Measurements from ENCODE around the gene ZBTB20.
"Not testable (repeated sequence)": the region's sequence is repeated elsewhere in the genome, so short reads cannot be mapped to it uniquely, and the experiment has no call there.

The ZBTB20 gene

GRCh38 chr3:115184859-115185572 is 37.9 kb upstream of the ZBTB20 start:
- H2BK120ac ChIP-seq (ENCODE audit: low read depth, low read length); H3K4me2 ChIP-seq (ENCODE audit: low read length); H2BK15ac ChIP-seq (replicated peaks; ENCODE audit: low read depth); H3K36me3 ChIP-seq (ENCODE audit: control insufficient read depth, insufficient read depth, low read length); H3K79me2 ChIP-seq (ENCODE audit: control insufficient read depth, insufficient read depth, low read length); H3K56ac ChIP-seq (ENCODE audit: low read length); H2AK5ac ChIP-seq (ENCODE audit: low read length); H3K18ac ChIP-seq (ENCODE audit: low read length); DNase-seq; H3K27me3 ChIP-seq (ENCODE audit: insufficient read depth, low read length, poor library complexity); H4K8ac ChIP-seq (ENCODE audit: low read depth, low read length); H3K27ac ChIP-seq (ENCODE audit: low read depth, low read length); H3K4ac ChIP-seq (ENCODE audit: low read depth, low read length); H3K4me3 ChIP-seq (ENCODE audit: low read length); H4K5ac ChIP-seq (ENCODE audit: low read length); H3K79me1 ChIP-seq (ENCODE audit: low read length); H2BK5ac ChIP-seq (ENCODE audit: low read length); H3K9ac ChIP-seq (ENCODE audit: low read length); H3K4me1 ChIP-seq (ENCODE audit: control insufficient read depth, low read depth, low read length); H3K23ac ChIP-seq (ENCODE audit: low read length): not testable (repeated sequence)
- no CpG with 5 or more reads among the region's 32 CpGs for WGBS (ENCODE audit: extremely low coverage, insufficient coverage, low lambda C conversion rate)

GRCh38 chr3:115178930-115179329 is 31.8 kb upstream of the ZBTB20 start:
- H4K5ac ChIP-seq (ENCODE audit: low read length); H3K79me2 ChIP-seq (ENCODE audit: control insufficient read depth, insufficient read depth, low read length); H3K27me3 ChIP-seq (ENCODE audit: insufficient read depth, low read length, poor library complexity); H3K9ac ChIP-seq (ENCODE audit: low read length); H3K23ac ChIP-seq (ENCODE audit: low read length); H2BK5ac ChIP-seq (ENCODE audit: low read length); H3K79me1 ChIP-seq (ENCODE audit: low read length); H3K4me1 ChIP-seq (ENCODE audit: control insufficient read depth, low read depth, low read length); H2AK5ac ChIP-seq (ENCODE audit: low read length); H3K36me3 ChIP-seq (ENCODE audit: control insufficient read depth, insufficient read depth, low read length); DNase-seq; H3K56ac ChIP-seq (ENCODE audit: low read length); H3K27ac ChIP-seq (ENCODE audit: low read depth, low read length); H2BK15ac ChIP-seq (replicated peaks; ENCODE audit: low read depth); H3K4me3 ChIP-seq (ENCODE audit: low read length); H3K18ac ChIP-seq (ENCODE audit: low read length); H3K4ac ChIP-seq (ENCODE audit: low read depth, low read length); H2BK120ac ChIP-seq (ENCODE audit: low read depth, low read length); H4K8ac ChIP-seq (ENCODE audit: low read depth, low read length); H3K4me2 ChIP-seq (ENCODE audit: low read length): not testable (repeated sequence)
- no CpG with 5 or more reads among the region's 10 CpGs for WGBS (ENCODE audit: extremely low coverage, insufficient coverage, low lambda C conversion rate)

- H3K23ac ChIP-seq (ENCODE audit: low read length): no peak overlapping the region
- no peak overlapping the region for H3K56ac ChIP-seq (ENCODE audit: low read length)
- H3K4me1 ChIP-seq (ENCODE audit: control insufficient read depth, low read depth, low read length): no peaks in the 10 kb centered on the region
- no peak overlapping the region for H2BK5ac ChIP-seq (ENCODE audit: low read length)
- H3K79me1 ChIP-seq (ENCODE audit: low read length): no peaks in the 10 kb centered on the region
- H4K8ac ChIP-seq (ENCODE audit: low read depth, low read length): no peak overlapping the region
- no peak overlapping the region for H3K4ac ChIP-seq (ENCODE audit: low read depth, low read length)
- H4K5ac ChIP-seq (ENCODE audit: low read length): no peak overlapping the region
- DNase-seq: no peak
- no peak overlapping the region for H3K18ac ChIP-seq (ENCODE audit: low read length)
- no peak overlapping the region for H3K9ac ChIP-seq (ENCODE audit: low read length)
- H2AK5ac ChIP-seq (ENCODE audit: low read length): no peak overlapping the region
- no peaks in the 10 kb centered on the region for H3K79me2 ChIP-seq (ENCODE audit: control insufficient read depth, insufficient read depth, low read length)
- H3K27me3 ChIP-seq (ENCODE audit: insufficient read depth, low read length, poor library complexity): no peaks in the 10 kb centered on the region
- WGBS (ENCODE audit: extremely low coverage, insufficient coverage, low lambda C conversion rate): 100% methylated on average over 1 of the region's 2 CpGs
- no peak overlapping the region for H3K27ac ChIP-seq (ENCODE audit: low read depth, low read length)
- no peak overlapping the region for H3K4me3 ChIP-seq (ENCODE audit: low read length)
- H3K4me2 ChIP-seq (ENCODE audit: low read length): no peak overlapping the region
- H2BK120ac ChIP-seq (ENCODE audit: low read depth, low read length): no peak overlapping the region
- H2BK15ac ChIP-seq (replicated peaks; ENCODE audit: low read depth): no peak overlapping the region
- H3K36me3 ChIP-seq (ENCODE audit: control insufficient read depth, insufficient read depth, low read length): no peaks in the 10 kb centered on the region
Observed at GRCh38 chr3:115169808-115170207, 22.7 kb upstream of the ZBTB20 start.

- no peaks in the 10 kb centered on the region for H3K79me2 ChIP-seq (ENCODE audit: control insufficient read depth, insufficient read depth, low read length)
- no peak overlapping the region for H4K5ac ChIP-seq (ENCODE audit: low read length)
- H3K36me3 ChIP-seq (ENCODE audit: control insufficient read depth, insufficient read depth, low read length): no peaks in the 10 kb centered on the region
- H3K9ac ChIP-seq (ENCODE audit: low read length): no peak overlapping the region
- no peak overlapping the region for H2BK120ac ChIP-seq (ENCODE audit: low read depth, low read length)
- H2BK5ac ChIP-seq (ENCODE audit: low read length): no peak overlapping the region
- no peak overlapping the region for H3K27ac ChIP-seq (ENCODE audit: low read depth, low read length)
- no peak for DNase-seq
- H3K4me1 ChIP-seq (ENCODE audit: control insufficient read depth, low read depth, low read length): no peaks in the 10 kb centered on the region
- no peak overlapping the region for H4K8ac ChIP-seq (ENCODE audit: low read depth, low read length)
- H2AK5ac ChIP-seq (ENCODE audit: low read length): no peak overlapping the region
- H3K23ac ChIP-seq (ENCODE audit: low read length): no peak overlapping the region
- H3K27me3 ChIP-seq (ENCODE audit: insufficient read depth, low read length, poor library complexity): no peaks in the 10 kb centered on the region
- no peak overlapping the region for H3K56ac ChIP-seq (ENCODE audit: low read length)
- H2BK15ac ChIP-seq (replicated peaks; ENCODE audit: low read depth): no peak overlapping the region
- no peak overlapping the region for H3K4me2 ChIP-seq (ENCODE audit: low read length)
- H3K79me1 ChIP-seq (ENCODE audit: low read length): no peaks in the 10 kb centered on the region
- no peak overlapping the region for H3K4ac ChIP-seq (ENCODE audit: low read depth, low read length)
- H3K18ac ChIP-seq (ENCODE audit: low read length): no peak overlapping the region
- WGBS (ENCODE audit: extremely low coverage, insufficient coverage, low lambda C conversion rate): no CpG with 5 or more reads among the region's 3 CpGs
- H3K4me3 ChIP-seq (ENCODE audit: low read length): no peak overlapping the region
Observed at GRCh38 chr3:115165701-115166100, 18.6 kb upstream of the ZBTB20 start.

GRCh38 chr3:115165266-115165665 is 18.2 kb upstream of the ZBTB20 start:
- H3K9ac ChIP-seq (ENCODE audit: low read length): no peak overlapping the region
- WGBS (ENCODE audit: extremely low coverage, insufficient coverage, low lambda C conversion rate): no CpG with 5 or more reads among the region's 2 CpGs
- H3K56ac ChIP-seq (ENCODE audit: low read length): no peak overlapping the region
- H3K27ac ChIP-seq (ENCODE audit: low read depth, low read length): no peak overlapping the region
- no peak overlapping the region for H3K4me2 ChIP-seq (ENCODE audit: low read length)
- no peak overlapping the region for H2BK5ac ChIP-seq (ENCODE audit: low read length)
- H3K4ac ChIP-seq (ENCODE audit: low read depth, low read length): no peak overlapping the region
- DNase-seq: no peak
- H2AK5ac ChIP-seq (ENCODE audit: low read length): no peak overlapping the region
- H3K79me1 ChIP-seq (ENCODE audit: low read length): no peaks in the 10 kb centered on the region
- no peak overlapping the region for H3K18ac ChIP-seq (ENCODE audit: low read length)
- H3K23ac ChIP-seq (ENCODE audit: low read length): no peak overlapping the region
- H4K5ac ChIP-seq (ENCODE audit: low read length): no peak overlapping the region
- no peak overlapping the region for H4K8ac ChIP-seq (ENCODE audit: low read depth, low read length)
- no peaks in the 10 kb centered on the region for H3K79me2 ChIP-seq (ENCODE audit: control insufficient read depth, insufficient read depth, low read length)
- no peaks in the 10 kb centered on the region for H3K4me1 ChIP-seq (ENCODE audit: control insufficient read depth, low read depth, low read length)
- H3K27me3 ChIP-seq (ENCODE audit: insufficient read depth, low read length, poor library complexity): no peaks in the 10 kb centered on the region
- no peaks in the 10 kb centered on the region for H3K36me3 ChIP-seq (ENCODE audit: control insufficient read depth, insufficient read depth, low read length)
- no peak overlapping the region for H2BK120ac ChIP-seq (ENCODE audit: low read depth, low read length)
- H2BK15ac ChIP-seq (replicated peaks; ENCODE audit: low read depth): no peak overlapping the region
- H3K4me3 ChIP-seq (ENCODE audit: low read length): no peak overlapping the region
